ENCODE results near the gene MRPL4.
A peak's percentile ranks its signal among the peaks of the same experiment; 100 is the strongest.
"Not testable (repeated sequence)": the region's sequence is repeated elsewhere in the genome, so short reads cannot be mapped to it uniquely, and the experiment has no call there.

Gene MRPL4

GRCh38 chr19:10262771-10263170 is 10.8 kb downstream of the MRPL4 start:
- DNase-seq (ENCODE audit: low spot score): no peak

- no peak for DNase-seq (ENCODE audit: low spot score)
Observed at GRCh38 chr19:10266706-10267105, 14.7 kb downstream of the MRPL4 start.

GRCh38 chr19:10268071-10268470 is 16.1 kb downstream of the MRPL4 start:
- DNase-seq (ENCODE audit: low spot score): no peak

GRCh38 chr19:10269333-10270179 is 17.5 kb downstream of the MRPL4 start:
- DNase-seq (ENCODE audit: low spot score): peak; percentile 90

GRCh38 chr19:10270180-10270615 is 18.2 kb downstream of the MRPL4 start:
- no peak for DNase-seq (ENCODE audit: low spot score)

GRCh38 chr19:10270616-10271394 is 18.8 kb downstream of the MRPL4 start, which contains the start of gene ICAM1:
Gene ICAM1, plus strand, starts transcription at chr19:10271120. Its CDS starts 40 bp downstream, at chr19:10271160.
- DNase-seq (ENCODE audit: low spot score): peak; percentile 86

GRCh38 chr19:10271543-10272086 is 19.6 kb downstream of the MRPL4 start:
- DNase-seq (ENCODE audit: low spot score): no peak

- DNase-seq (ENCODE audit: low spot score): no peak
Observed at GRCh38 chr19:10274589-10274988, 22.6 kb downstream of the MRPL4 start.

- DNase-seq (ENCODE audit: low spot score): no peak
Observed at GRCh38 chr19:10277795-10278589, 26.0 kb downstream of the MRPL4 start.

- no peak for DNase-seq (ENCODE audit: low spot score)
Observed at GRCh38 chr19:10278935-10279334, 26.9 kb downstream of the MRPL4 start.

- no peak for DNase-seq (ENCODE audit: low spot score)
Observed at GRCh38 chr19:10279737-10280442, 27.9 kb downstream of the MRPL4 start.

GRCh38 chr19:10282043-10282442 is 30.0 kb downstream of the MRPL4 start:
- DNase-seq (ENCODE audit: low spot score): not testable (repeated sequence)

GRCh38 chr19:10283301-10284064 is 31.5 kb downstream of the MRPL4 start:
- DNase-seq (ENCODE audit: low spot score): no peak

- no peak for DNase-seq (ENCODE audit: low spot score)
Observed at GRCh38 chr19:10284065-10284959, 32.3 kb downstream of the MRPL4 start.

GRCh38 chr19:10284960-10285278 is 32.9 kb downstream of the MRPL4 start:
- DNase-seq (ENCODE audit: low spot score): no peak

- no peak for DNase-seq (ENCODE audit: low spot score)
Observed at GRCh38 chr19:10285393-10285792, 33.4 kb downstream of the MRPL4 start.

GRCh38 chr19:10286803-10287737 is 35.1 kb downstream of the MRPL4 start, which contains the start of gene ICAM4:
Gene ICAM4, plus strand, starts transcription at chr19:10286955. Its CDS starts 58 bp downstream, at chr19:10287013.
- DNase-seq (ENCODE audit: low spot score): no peak

- DNase-seq (ENCODE audit: low spot score): peak; percentile 65
Observed at GRCh38 chr19:10288662-10289166, 36.7 kb downstream of the MRPL4 start.
